Right cardiac atrium (tissue), 5 donors: ENCODE measurements around the gene AHDC1. TPM values are rescaled to one million over a fixed set of nuclear protein-coding genes. Genes with fewer than 3 reads are reported as not detected.
A peak's percentile ranks its signal among the peaks of the same experiment; 100 is the strongest.

ENCODE experiments used
- ATAC-seq, 2 donors: fragments of 200-7000 bp; cut with Tn5 transposase; one replicate each; pipeline versions ENCODE4 v1.8.0 to v1.9.1; 2020; ENCODE audit warnings: moderate library complexity in 2 of 2, mild to moderate bottlenecking in 1 of 2
- DNase-seq, 3 donors: peaks; one replicate each; pipeline ENCODE4 v3.0.0-alpha.2; 2020
- H3K27ac ChIP-seq: one replicate; pipeline ENCODE4 v1.5.1; 2013; ENCODE audit warnings: mild to moderate bottlenecking, low read length, control low read depth, moderate library complexity
- H3K27me3 ChIP-seq: one replicate; pipeline ENCODE4 v1.6.1; 2013; ENCODE audit not compliant: control insufficient read depth, insufficient read depth
- H3K4me1 ChIP-seq: one replicate; pipeline ENCODE4 v1.6.1; 2013; ENCODE audit warnings: low read length; ENCODE audit not compliant: control insufficient read depth, insufficient read depth
- H3K4me3 ChIP-seq: one replicate; pipeline ENCODE4 v1.5.1; 2013; ENCODE audit warnings: low read length, control low read depth
- H3K9me3 ChIP-seq: one replicate; pipeline ENCODE4 v1.6.1; 2013; ENCODE audit warnings: low read length; ENCODE audit not compliant: control insufficient read depth
- whole genome bisulfite sequencing: extraction: QIAGEN DNeasy Blood & Tissue Kit; methylation state at CpG from one replicate; pipeline ENCODE4 v1.1.7; 2013; 5-methylcytosine and 5-hydroxymethylcytosine counted together
- intact Hi-C, 4 donors: fragments of 100-400 bp; cut with DNase I; formaldehyde crosslinking; loops; one replicate each; pipeline versions ENCODE4 v1.11.0 to v1.14.0; 2022 to 2023
- polyA plus RNA-seq: library from polyadenylated mRNA; stranded (reverse); fragments of 200-250 nt; gene quantifications from one replicate; pipeline ENCODE4 v1.2.3, GENCODE V29; 2013
- total RNA-seq, 4 donors: library from RNA; stranded (reverse); fragmentation: NEBNext Ultra II Directional; extraction: Animal tissue kit (Norgen Biotek cat#: 25700); gene quantifications; one replicate each; pipeline ENCODE4 v1.2.1, GENCODE V29; 2021
- donor health status: healthy with polysubstance abuse.
- donor health status: DM: no; HTN: yes; CAD: no.
- donor health status: DM: no; HTN: no; CAD: no.
- donor health status: DM: no; HTN: yes; CAD: no; lungs with severe emphysema.
- donor health status: DM: yes; HTN: yes; CAD: no.

Gene AHDC1
- total and polyA plus RNA-seq, 5 donors = 26.3 to 53.5 (median 48.5) TPM

GRCh38 chr1:27552911-27553420 is 51.0 kb downstream of the AHDC1 start:
- peaks cover 10% of the 10 kb centered on the region for H3K4me1 ChIP-seq
- DNase-seq (peak in 1 of 3 donors; percentile 57), ATAC-seq (no peak)
- no peaks in the 10 kb centered on the region for H3K27me3 ChIP-seq
- intact Hi-C loops = no loop called here
- H3K9me3 ChIP-seq = no peaks in the 10 kb centered on the region
- no peak overlapping the region for H3K27ac ChIP-seq
- WGBS = 82% methylated on average over 16 of the region's 16 CpGs
- H3K4me3 ChIP-seq = no peak overlapping the region

GRCh38 chr1:27551953-27552312 is 52.0 kb downstream of the AHDC1 start:
- Histone ChIP-seq H3K27me3 (no peaks in the 10 kb centered on the region), H3K4me1 (peaks cover 7% of the 10 kb centered on the region), H3K27ac (no peak overlapping the region), H3K4me3 (no peak overlapping the region), H3K9me3 (no peaks in the 10 kb centered on the region)
- intact Hi-C loops = no loop called here
- no peak for ATAC-seq
- DNase-seq = peak in 1 of 3 donors; percentile 60
- WGBS = 88% methylated on average over 14 of the region's 14 CpGs

- no peaks in the 10 kb centered on the region for H3K27me3 ChIP-seq
- no peak overlapping the region for H3K27ac ChIP-seq
- H3K4me1 ChIP-seq = peaks cover 9% of the 10 kb centered on the region
- H3K4me3 ChIP-seq = no peak overlapping the region
- WGBS = 89% methylated on average over 48 of the region's 48 CpGs
- ATAC-seq (no peak), DNase-seq (peak; percentile 58 to 69 (median 58))
- intact Hi-C loops = no loop called here
- H3K9me3 ChIP-seq = no peaks in the 10 kb centered on the region
Observed at GRCh38 chr1:27551170-27551952, 52.6 kb downstream of the AHDC1 start.

GRCh38 chr1:27550510-27551169 is 53.3 kb downstream of the AHDC1 start:
- DNase-seq (peak in 1 of 3 donors; percentile 65), ATAC-seq (no peak)
- H3K4me1 ChIP-seq = peaks cover 8% of the 10 kb centered on the region
- H3K9me3 ChIP-seq = no peaks in the 10 kb centered on the region
- H3K27ac ChIP-seq = no peak overlapping the region
- WGBS = 97% methylated on average over 44 of the region's 44 CpGs
- no peaks in the 10 kb centered on the region for H3K27me3 ChIP-seq
- H3K4me3 ChIP-seq = no peak overlapping the region
- intact Hi-C loops = no loop called here

GRCh38 chr1:27549807-27550408 is 54.0 kb downstream of the AHDC1 start:
- Histone ChIP-seq H3K9me3 (no peaks in the 10 kb centered on the region), H3K4me1 (peaks cover 10% of the 10 kb centered on the region), H3K27me3 (no peaks in the 10 kb centered on the region), H3K4me3 (no peak overlapping the region), H3K27ac (no peak overlapping the region)
- 94% methylated on average over 38 of the region's 38 CpGs for WGBS
- ATAC-seq = no peak
- intact Hi-C loops = no loop called here
- DNase-seq = no peak

- Histone ChIP-seq H3K4me1 (peaks cover 16% of the 10 kb centered on the region), H3K9me3 (no peaks in the 10 kb centered on the region), H3K27me3 (no peaks in the 10 kb centered on the region), H3K4me3 (no peak overlapping the region), H3K27ac (no peak overlapping the region)
- intact Hi-C loops = no loop called here
- 90% methylated on average over 45 of the region's 45 CpGs for WGBS
- DNase-seq = no peak
- no peak for ATAC-seq
Observed at GRCh38 chr1:27548858-27549719, 54.9 kb downstream of the AHDC1 start.

- Histone ChIP-seq H3K27ac (no peak overlapping the region), H3K27me3 (no peaks in the 10 kb centered on the region), H3K9me3 (no peaks in the 10 kb centered on the region), H3K4me3 (no peak overlapping the region), H3K4me1 (peaks cover 16% of the 10 kb centered on the region)
- ATAC-seq = no peak
- DNase-seq = peak in 1 of 3 donors; percentile 58
- intact Hi-C loops = no loop called here
- 85% methylated on average over 39 of the region's 39 CpGs for WGBS
Observed at GRCh38 chr1:27548136-27548853, 55.6 kb downstream of the AHDC1 start.

- Histone ChIP-seq H3K4me3 (no peak overlapping the region), H3K4me1 (peaks cover 18% of the 10 kb centered on the region), H3K27me3 (no peaks in the 10 kb centered on the region), H3K27ac (no peak overlapping the region), H3K9me3 (no peaks in the 10 kb centered on the region)
- DNase-seq (peak in 1 of 3 donors; percentile 62), ATAC-seq (no peak)
- 91% methylated on average over 44 of the region's 44 CpGs for WGBS
- intact Hi-C loops = no loop called here
Observed at GRCh38 chr1:27547220-27548116, 56.5 kb downstream of the AHDC1 start.

- H3K9me3 ChIP-seq = no peaks in the 10 kb centered on the region
- WGBS = 60% methylated on average over 6 of the region's 6 CpGs
- H3K4me3 ChIP-seq = no peak overlapping the region
- no peak for ATAC-seq
- no peak for DNase-seq
- no peaks in the 10 kb centered on the region for H3K27me3 ChIP-seq
- intact Hi-C loops = no loop called here
- H3K27ac ChIP-seq = peak overlapping the region; percentile 76
- H3K4me1 ChIP-seq = peaks cover 25% of the 10 kb centered on the region
Observed at GRCh38 chr1:27545876-27546275, 58.1 kb downstream of the AHDC1 start.
